Neuron (in vitro differentiated cells): ENCODE results near the gene PEF1.
A peak's percentile ranks its signal among the peaks of the same experiment; 100 is the strongest.

Experiments
- H2AFZ ChIP-seq: one replicate; pipeline ENCODE4 v1.6.1; 2013; ENCODE audit warnings: low read depth, mild to moderate bottlenecking, inconsistent platforms, low read length, moderate library complexity
- H3K27me3 ChIP-seq: one replicate; pipeline ENCODE4 v1.6.1; 2013; ENCODE audit warnings: low read length; ENCODE audit not compliant: insufficient read depth
- H3K36me3 ChIP-seq: one replicate; pipeline ENCODE4 v1.6.1; 2013; ENCODE audit warnings: low read length; ENCODE audit not compliant: insufficient read depth
- H3K4me1 ChIP-seq: one replicate; pipeline ENCODE4 v1.6.1; 2013; ENCODE audit warnings: low read length; ENCODE audit not compliant: insufficient read depth
- H3K4me3 ChIP-seq: 2 replicates; pipeline ENCODE4 v1.5.1; 2013; ENCODE audit warnings: mild to moderate bottlenecking, low read length, moderate library complexity
- H3K9me3 ChIP-seq: one replicate; pipeline ENCODE4 v1.6.1; 2013; ENCODE audit warnings: low read length

PEF1 gene

DNA sequence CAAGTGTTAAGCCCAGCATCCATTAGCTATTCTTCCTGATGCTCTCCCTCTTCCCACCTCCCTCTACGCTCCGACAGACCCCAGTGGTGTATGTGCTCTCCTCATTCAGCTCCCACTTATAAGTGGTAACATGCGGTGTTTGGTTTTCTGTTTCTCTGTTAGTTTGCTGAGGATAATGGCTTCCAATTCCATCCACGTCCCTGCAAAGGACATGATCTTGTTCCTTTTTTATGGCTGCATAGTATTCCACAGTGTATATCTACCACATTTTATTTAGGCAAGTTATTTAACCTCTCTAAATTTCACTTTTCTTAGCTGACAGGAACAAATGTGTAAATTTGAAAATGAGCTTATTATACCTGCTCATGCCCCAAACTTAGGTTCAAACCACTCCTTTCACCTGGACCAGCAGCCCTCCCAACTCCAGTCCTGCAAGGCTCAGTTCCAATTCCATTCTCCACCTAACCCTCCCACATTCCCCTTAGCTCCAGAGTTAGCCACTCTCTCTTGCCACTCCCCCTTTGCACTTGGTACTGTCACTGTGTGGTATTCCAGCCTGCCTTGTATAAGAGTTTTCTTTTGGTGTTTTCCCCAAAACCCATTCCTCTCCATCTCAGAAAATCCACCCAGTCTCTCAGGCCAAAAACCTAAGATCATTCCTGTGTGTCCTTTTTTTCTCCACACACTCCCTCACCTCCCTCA, 1.7 kb upstream of the PEF1 start:
- Histone ChIP-seq H3K4me3 (no peak overlapping the region), H3K27me3 (no peaks in the 10 kb centered on the region), H3K9me3 (no peaks in the 10 kb centered on the region)

DNA sequence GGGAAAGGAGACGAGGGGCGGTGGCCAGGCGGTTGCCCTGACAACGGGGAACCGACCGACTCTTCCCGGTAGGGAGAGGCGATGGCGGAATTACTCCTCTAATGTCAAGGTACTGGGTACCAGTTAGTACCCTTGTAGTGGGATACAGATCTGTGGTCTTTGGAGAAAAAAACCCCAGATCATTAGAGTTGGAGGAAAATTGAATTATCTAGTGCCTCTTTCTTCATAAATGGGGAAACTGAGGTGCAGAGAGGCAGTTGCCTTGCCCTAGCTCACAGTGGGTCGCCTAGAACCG, 545 bp upstream of the PEF1 start:
- Histone ChIP-seq H3K36me3 (no peaks in the 10 kb centered on the region), H3K4me1 (peaks cover 13% of the 10 kb centered on the region), H2AFZ (peak overlapping the region; percentile 61), H3K9me3 (no peaks in the 10 kb centered on the region), H3K4me3 (peak overlapping the region; percentile 80), H3K27me3 (no peaks in the 10 kb centered on the region)

More for the DNA sequence above, 1.7 kb upstream of the PEF1 start:
- Histone ChIP-seq H2AFZ (no peak overlapping the region), H3K36me3 (no peaks in the 10 kb centered on the region), H3K4me1 (peaks cover 13% of the 10 kb centered on the region)

DNA sequence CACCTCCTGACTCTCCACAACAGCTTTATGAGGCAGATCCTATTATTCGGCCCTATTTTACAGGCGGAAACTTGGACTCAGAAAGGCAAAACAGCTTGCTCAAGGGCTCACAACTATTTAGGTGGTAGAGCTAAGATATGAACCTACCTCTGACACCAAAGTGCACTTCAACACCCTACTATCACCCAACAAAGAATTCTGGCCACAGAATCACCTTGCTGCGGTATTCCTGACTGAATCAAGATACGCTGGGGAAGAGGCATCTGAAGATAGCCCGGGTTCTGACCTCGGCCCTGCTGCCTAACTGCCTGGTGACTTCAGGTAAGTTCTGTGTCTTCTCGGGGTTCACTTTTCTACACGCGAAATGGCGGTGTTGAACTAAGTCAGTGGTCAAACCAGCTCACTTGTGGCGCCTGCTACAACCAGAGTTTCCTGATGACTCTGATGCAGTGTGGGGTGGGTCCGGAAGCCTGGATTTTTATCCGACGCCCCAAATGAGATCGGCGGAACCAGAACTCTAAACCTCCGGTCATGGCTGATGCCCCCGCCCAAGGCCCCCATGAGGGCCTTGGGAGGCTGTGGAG, 608 bp downstream of the PEF1 start:
- peaks cover 20% of the 10 kb centered on the region for H3K4me1 ChIP-seq
- H2AFZ ChIP-seq: peak overlapping the region; percentile 61
- H3K36me3 ChIP-seq: no peaks in the 10 kb centered on the region
- peak overlapping the region; percentile 80 for H3K4me3 ChIP-seq
- H3K9me3 ChIP-seq: no peaks in the 10 kb centered on the region
- no peaks in the 10 kb centered on the region for H3K27me3 ChIP-seq

DNA sequence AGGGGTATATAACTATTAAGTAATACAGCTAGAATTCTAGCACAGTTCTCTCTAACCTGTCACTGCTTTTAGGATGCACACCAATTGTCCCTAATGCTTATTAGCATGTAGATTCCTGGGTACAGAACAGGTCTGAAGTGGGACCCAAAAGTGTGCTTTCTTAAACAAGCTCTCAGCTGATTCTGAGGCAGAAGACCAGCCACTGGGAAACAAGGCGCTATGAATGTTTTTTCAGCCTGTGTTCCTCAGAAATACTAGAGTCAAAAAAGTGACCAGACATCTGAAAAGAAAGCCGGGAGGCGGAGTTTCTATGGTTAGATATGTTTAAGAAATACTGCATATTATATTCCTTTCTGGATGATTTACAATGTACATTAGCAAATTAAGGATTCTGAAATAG, 1.8 kb downstream of the PEF1 start:
- H3K4me3 ChIP-seq: no peak overlapping the region
- peaks cover 20% of the 10 kb centered on the region for H3K4me1 ChIP-seq
- H3K27me3 ChIP-seq: no peaks in the 10 kb centered on the region
- H3K9me3 ChIP-seq: no peaks in the 10 kb centered on the region
- no peaks in the 10 kb centered on the region for H3K36me3 ChIP-seq
- H2AFZ ChIP-seq: no peak overlapping the region

DNA sequence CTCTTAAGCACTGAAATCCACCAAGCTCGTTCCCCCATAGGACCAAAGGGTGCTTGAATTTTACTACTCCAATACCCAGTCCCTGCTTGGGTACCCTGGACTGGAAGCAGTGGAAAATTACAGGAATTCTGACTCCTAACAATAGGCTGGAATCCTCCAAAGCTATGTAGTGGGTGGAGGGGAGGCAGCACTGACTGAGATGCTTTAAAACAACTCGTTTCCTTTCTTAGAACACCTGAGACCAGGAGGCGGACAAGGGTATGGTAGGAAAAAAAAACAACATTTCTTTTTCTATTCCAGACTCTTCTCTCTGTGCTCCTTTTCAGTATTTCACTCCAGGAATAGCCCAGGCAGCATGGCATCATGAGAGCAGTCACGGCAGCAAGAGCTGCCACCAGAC, 2.3 kb downstream of the PEF1 start:
- Histone ChIP-seq H3K36me3 (no peaks in the 10 kb centered on the region), H2AFZ (no peak overlapping the region), H3K9me3 (no peaks in the 10 kb centered on the region), H3K4me1 (peaks cover 20% of the 10 kb centered on the region), H3K27me3 (no peaks in the 10 kb centered on the region), H3K4me3 (no peak overlapping the region)

DNA sequence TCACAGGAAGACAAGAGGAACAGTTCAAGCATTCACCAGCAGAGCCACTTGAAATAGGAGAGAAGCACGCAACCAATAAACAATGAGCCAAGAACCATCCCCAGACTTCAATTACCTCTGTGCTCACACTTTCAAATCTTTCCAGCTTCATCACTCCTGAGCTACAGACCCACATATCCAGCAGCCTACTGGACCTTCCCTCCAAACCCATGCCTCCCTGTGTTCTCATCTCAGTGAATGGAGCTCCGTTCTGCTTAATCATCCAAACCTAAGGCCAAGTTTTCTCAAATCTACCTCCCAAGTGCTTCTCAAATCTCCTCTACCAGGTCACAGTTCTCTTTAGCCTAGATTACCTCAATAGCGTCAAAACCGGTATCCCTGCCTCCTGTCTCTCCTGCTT, 3.7 kb downstream of the PEF1 start:
- Histone ChIP-seq H3K4me3 (no peak overlapping the region), H3K27me3 (no peaks in the 10 kb centered on the region), H2AFZ (no peak overlapping the region), H3K9me3 (no peaks in the 10 kb centered on the region), H3K36me3 (no peaks in the 10 kb centered on the region), H3K4me1 (peaks cover 20% of the 10 kb centered on the region)

DNA sequence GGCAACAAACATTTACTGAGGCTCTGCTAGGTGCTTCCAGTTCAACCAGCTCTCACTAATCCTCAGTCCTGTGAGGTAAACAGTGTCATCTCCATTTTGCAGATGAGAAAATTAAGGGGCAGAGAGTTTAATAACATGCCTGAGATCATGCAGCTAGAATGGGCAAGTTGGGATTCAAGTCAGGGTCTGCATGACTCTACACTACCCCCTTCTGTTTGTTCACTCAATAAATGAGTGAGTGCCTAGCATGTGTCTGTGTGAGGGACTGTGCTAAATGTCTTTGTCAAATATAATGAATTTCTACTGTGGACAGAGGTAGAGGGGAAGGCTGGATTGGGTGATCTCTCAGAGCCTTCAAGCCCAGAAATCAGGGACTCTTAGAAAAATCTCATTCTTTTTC, 4.5 kb downstream of the PEF1 start:
- Histone ChIP-seq H3K9me3 (no peaks in the 10 kb centered on the region), H3K4me3 (no peak overlapping the region), H3K27me3 (no peaks in the 10 kb centered on the region), H3K36me3 (no peaks in the 10 kb centered on the region), H3K4me1 (peaks cover 17% of the 10 kb centered on the region), H2AFZ (no peak overlapping the region)

DNA sequence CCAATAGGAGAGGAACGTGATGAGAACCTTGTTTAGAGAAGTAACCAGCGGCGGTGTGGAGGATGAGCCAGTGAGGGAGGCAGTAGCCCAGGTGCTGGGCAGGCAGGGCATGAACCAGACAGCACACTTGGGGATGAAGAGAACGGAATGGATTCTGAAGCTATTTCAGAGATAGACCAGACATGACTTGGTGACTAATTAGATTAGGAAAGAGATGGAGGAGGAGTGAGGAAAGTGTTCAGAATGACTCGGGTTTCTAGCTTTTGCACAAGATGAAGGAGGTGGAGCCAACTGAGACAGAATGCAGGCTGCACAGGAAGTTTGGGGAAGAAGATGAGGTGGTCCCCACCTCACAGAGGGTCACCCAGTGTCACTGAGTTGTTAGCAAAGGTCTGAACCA, 5.1 kb downstream of the PEF1 start:
- peaks cover 17% of the 10 kb centered on the region for H3K4me1 ChIP-seq
- no peak overlapping the region for H2AFZ ChIP-seq
- H3K9me3 ChIP-seq: no peaks in the 10 kb centered on the region
- peaks cover 5% of the 10 kb centered on the region for H3K36me3 ChIP-seq
- no peak overlapping the region for H3K4me3 ChIP-seq
- H3K27me3 ChIP-seq: no peaks in the 10 kb centered on the region

DNA sequence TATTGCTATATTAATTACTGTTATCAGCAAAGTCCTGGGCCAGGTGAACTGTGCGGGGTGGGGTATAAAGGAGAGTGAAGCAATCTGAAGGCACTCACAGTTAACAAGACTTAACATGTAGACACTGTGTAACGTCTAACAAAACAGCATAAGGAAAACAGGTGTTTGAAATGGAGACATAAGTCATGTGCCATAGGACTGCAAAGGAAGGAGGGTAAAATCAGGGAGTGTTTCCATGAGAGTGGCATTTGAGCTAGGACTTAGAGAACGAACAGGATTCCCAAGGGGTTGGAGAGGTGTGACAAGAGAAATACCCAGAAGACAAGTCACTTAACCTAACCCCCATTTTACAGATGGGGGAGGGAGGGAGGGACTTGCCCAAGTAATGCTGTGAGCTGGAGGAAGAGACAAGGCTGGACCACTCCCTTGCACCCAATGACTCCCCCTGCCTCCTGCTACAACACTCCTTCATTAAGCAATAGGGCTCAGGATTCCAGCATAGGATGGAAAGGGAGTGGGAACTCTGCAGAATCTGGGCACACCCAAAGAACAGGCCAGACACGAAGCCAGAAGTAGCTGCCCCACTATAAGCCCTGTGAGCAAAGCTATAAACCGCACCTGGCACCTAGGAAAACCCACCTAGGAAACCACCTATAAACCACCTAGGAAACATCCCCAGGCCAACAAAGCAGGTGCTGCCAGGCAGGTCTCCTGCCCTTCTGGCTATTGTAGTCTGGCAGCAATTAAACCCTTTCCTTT, 6.6 kb downstream of the PEF1 start:
- no peaks in the 10 kb centered on the region for H3K27me3 ChIP-seq
- H3K9me3 ChIP-seq: no peaks in the 10 kb centered on the region
- peaks cover 7% of the 10 kb centered on the region for H3K4me1 ChIP-seq
- no peak overlapping the region for H3K4me3 ChIP-seq
- peaks cover 14% of the 10 kb centered on the region for H3K36me3 ChIP-seq
- no peak overlapping the region for H2AFZ ChIP-seq

DNA sequence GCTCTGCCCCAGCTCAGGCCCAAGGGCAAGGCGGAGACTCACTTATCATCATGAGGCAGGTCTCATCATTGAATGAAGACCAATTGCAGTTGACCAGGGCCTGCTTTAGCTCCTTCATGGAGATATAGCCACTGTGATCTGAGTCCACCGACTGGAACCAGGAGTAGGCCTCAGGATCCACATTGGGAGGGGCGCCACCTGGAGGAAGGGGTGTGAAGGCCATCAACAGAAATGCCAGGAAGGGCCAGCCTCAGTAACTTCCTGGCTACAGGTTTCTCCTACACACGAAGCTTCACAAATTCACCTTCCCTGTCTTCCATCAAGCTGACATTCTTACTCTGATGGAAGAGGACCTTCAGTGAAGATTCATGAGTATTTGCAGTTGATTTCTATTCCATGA, 11.6 kb downstream of the PEF1 start:
- no peaks in the 10 kb centered on the region for H3K4me1 ChIP-seq
- H3K9me3 ChIP-seq: no peaks in the 10 kb centered on the region
- no peak overlapping the region for H2AFZ ChIP-seq
- no peaks in the 10 kb centered on the region for H3K27me3 ChIP-seq
- H3K4me3 ChIP-seq: no peak overlapping the region
- H3K36me3 ChIP-seq: peaks cover 56% of the 10 kb centered on the region

DNA sequence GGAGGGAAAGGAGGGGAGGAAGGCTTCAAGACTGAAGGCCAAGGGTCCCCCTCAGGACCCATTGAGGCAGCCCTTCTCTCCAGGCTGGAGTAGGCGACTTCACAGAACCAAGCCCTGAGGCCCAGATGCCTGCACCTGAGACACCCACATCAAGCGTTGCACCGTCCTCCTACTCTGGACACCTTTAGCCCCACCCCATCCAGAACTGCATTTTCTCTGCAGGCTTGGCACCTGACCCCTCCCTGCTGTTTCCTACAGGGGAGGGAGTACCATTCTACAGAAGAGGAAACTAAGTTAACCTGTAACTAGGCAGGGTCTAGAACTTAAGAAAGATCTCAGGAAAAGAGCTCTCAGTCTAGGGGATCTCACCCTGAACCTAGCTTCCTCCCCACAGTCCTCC, 12.0 kb downstream of the PEF1 start:
- Histone ChIP-seq H2AFZ (no peak overlapping the region), H3K36me3 (peaks cover 59% of the 10 kb centered on the region), H3K27me3 (no peaks in the 10 kb centered on the region), H3K4me1 (no peaks in the 10 kb centered on the region), H3K9me3 (no peaks in the 10 kb centered on the region), H3K4me3 (no peak overlapping the region)

DNA sequence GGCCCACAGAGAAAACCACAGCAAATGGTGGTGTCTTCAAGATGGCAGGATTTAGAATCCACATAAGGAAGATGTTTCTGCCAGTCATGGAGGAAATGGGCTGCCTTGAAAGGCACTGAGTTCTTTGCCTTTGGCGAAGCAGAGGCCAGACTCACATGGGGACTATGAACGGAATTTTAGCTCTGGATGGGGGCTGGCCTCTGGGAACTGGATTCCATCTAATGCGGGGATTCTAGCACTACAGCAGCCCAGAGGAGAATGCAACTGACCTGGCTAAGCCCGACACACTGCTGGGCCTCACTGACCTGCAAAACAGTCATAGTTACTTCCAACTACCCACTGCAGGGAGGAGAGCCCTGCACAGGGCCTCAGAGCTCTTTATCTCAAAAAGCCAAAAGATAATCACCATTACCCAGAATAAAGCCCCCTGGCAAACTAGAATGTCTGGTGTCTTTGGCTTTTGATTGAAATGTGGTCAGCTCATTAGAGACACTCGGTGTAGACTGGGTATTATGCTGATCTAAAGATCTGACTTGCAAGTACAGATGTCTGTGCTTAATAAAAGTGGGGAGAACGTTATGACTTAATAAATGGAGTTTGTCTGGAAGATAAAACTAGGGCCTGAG, 15.6 kb downstream of the PEF1 start:
- H3K9me3 ChIP-seq: no peaks in the 10 kb centered on the region
- H3K4me1 ChIP-seq: peaks cover 2% of the 10 kb centered on the region
- H3K4me3 ChIP-seq: no peak overlapping the region
- H3K36me3 ChIP-seq: peaks cover 49% of the 10 kb centered on the region
- no peaks in the 10 kb centered on the region for H3K27me3 ChIP-seq
- H2AFZ ChIP-seq: no peak overlapping the region

DNA sequence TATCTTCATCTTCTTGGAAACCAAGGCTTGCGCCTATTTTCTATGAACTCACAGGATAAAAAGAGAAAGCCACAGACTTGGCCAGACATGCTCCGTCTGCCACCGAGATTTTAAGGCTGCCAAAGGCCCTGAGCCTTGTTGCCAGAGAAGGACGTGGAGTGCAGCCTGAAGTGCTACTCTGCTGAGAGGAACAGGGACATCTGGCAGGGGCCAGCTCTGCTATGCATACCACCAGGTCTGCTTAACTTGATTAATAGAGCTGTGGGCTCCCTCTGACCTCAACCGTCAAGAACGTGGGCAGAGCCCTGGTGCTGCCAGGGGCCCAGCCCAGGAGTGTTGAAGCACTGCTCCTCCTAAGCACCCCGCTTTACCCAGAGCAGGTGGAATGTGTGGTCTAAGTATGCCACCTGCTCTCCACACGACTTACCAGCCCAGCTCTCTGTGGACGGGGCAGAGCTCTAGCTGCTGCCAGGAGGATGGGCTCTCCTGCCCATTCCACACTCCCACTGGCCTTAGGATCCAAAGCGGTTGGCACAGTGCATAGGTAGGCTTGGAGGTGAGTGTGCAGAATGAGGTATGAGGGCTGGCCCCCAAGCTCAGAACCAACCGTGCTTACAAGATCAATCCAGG, 16.6 kb downstream of the PEF1 start:
- peaks cover 44% of the 10 kb centered on the region for H3K36me3 ChIP-seq
- no peak overlapping the region for H3K4me3 ChIP-seq
- no peak overlapping the region for H2AFZ ChIP-seq

More for the DNA sequence above, 16.6 kb downstream of the PEF1 start:
- Histone ChIP-seq H3K4me1 (peaks cover 2% of the 10 kb centered on the region), H3K27me3 (no peaks in the 10 kb centered on the region), H3K9me3 (no peaks in the 10 kb centered on the region)
